22Rv1 (cell line): ENCODE measurements around the gene CPN2.

ENCODE experiments used
- ZFX ChIP-seq: fragments of 450-650 bp; IDR thresholded peaks from 2 replicates; pipeline ENCODE4 v1.6.1; 2017; ENCODE audit warnings: antibody characterized with exemption, borderline replicate concordance
- TF ChIP-seq, protein P1 (sequence below): fragments of 450-650 bp; IDR thresholded peaks from 2 replicates; pipeline ENCODE4 v1.5.1; 2017; ENCODE audit warnings: mild to moderate bottlenecking

DNA sequence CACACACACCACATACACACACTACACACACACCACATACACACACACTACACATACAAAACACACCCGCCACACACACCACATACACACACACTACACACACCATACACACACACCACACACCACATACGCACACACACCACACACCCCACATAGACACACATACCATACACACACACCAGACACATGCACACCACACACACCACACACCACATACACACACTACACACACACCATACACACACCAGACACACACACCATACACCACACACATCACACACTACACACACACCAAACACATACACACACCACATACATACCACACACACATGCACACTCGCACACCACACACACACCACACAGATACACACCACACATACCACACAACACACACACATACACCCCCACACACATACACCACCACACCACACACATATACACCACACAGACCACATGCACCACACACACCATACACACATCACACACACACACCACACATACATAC is 26.3 kb downstream of the CPN2 start:
- TF ChIP-seq, protein P1, sequence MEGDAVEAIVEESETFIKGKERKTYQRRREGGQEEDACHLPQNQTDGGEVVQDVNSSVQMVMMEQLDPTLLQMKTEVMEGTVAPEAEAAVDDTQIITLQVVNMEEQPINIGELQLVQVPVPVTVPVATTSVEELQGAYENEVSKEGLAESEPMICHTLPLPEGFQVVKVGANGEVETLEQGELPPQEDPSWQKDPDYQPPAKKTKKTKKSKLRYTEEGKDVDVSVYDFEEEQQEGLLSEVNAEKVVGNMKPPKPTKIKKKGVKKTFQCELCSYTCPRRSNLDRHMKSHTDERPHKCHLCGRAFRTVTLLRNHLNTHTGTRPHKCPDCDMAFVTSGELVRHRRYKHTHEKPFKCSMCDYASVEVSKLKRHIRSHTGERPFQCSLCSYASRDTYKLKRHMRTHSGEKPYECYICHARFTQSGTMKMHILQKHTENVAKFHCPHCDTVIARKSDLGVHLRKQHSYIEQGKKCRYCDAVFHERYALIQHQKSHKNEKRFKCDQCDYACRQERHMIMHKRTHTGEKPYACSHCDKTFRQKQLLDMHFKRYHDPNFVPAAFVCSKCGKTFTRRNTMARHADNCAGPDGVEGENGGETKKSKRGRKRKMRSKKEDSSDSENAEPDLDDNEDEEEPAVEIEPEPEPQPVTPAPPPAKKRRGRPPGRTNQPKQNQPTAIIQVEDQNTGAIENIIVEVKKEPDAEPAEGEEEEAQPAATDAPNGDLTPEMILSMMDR: no peak
- no peak for TF ChIP-seq ZFX
